Skeletal muscle tissue (tissue), 4 donors: ENCODE data around the gene SLC1A3. TPM values are rescaled to one million over a fixed set of nuclear protein-coding genes. Genes with fewer than 3 reads are reported as not detected.

Experiments
- H3K27ac ChIP-seq: one replicate; pipeline ENCODE4 v1.7.0; 2013; ENCODE audit warnings: mild to moderate bottlenecking, low read depth, low read length, inconsistent platforms
- H3K27me3 ChIP-seq, 3 donors: one replicate each; pipeline ENCODE4 v1.7.0; 2013; ENCODE audit warnings: low read length in 3 of 3; ENCODE audit not compliant: control insufficient read depth in 3 of 3, insufficient read depth in 3 of 3
- H3K36me3 ChIP-seq, 3 donors: one replicate each; pipeline ENCODE4 v1.7.0; 2013; ENCODE audit warnings: low read length in 3 of 3; ENCODE audit not compliant: control insufficient read depth in 3 of 3, insufficient read depth in 3 of 3
- H3K4me1 ChIP-seq, 3 donors: one replicate each; pipeline ENCODE4 v1.7.0; 2013; ENCODE audit warnings: low read length in 3 of 3, mild to moderate bottlenecking in 3 of 3; ENCODE audit not compliant: control insufficient read depth in 3 of 3, insufficient read depth in 3 of 3
- H3K4me3 ChIP-seq, 3 donors: one replicate each; pipeline ENCODE4 v1.7.0; 2013; ENCODE audit warnings: low read length in 3 of 3
- H3K9ac ChIP-seq, 3 donors: one replicate each; pipeline ENCODE4 v1.7.0; 2013; ENCODE audit warnings: low read length in 3 of 3, mild to moderate bottlenecking in 3 of 3, moderate library complexity in 2 of 3, low read depth in 1 of 3
- H3K9me3 ChIP-seq, 3 donors: one replicate each; pipeline ENCODE4 v1.7.0; 2013; ENCODE audit warnings: low read length in 3 of 3; ENCODE audit not compliant: control insufficient read depth in 3 of 3
- total RNA-seq: library from RNA; depleted of rRNA; stranded (reverse); fragments of >200 nt; gene quantifications from one replicate; pipeline ENCODE4 v1.2.3, GENCODE V29; 2014
- donor health status: Osteomylitis.

Gene SLC1A3
- total RNA-seq, 1 donor from 2014 or later = 27.1 TPM

DNA sequence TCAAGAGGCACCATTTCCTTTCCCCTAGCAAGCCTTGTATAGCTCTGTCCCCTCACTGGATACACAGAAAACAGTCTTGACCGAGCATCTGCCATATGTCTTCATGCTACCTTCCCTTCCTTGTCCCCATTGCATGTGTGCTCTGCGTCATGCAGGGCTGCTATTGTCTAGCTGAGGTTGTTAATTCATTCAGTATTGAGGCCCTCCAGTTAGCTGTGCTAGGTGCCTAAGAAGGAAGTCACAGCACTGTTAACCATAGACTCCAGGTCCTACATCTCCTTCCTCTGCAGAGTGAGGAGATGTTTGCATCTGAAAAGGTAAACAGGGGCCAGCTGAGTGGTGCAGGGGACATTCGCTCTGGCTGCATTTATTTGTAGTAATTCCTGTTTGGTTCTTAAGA lies 48.2 kb downstream of the SLC1A3 start:
- no peaks in the 10 kb centered on the region for H3K36me3 ChIP-seq
- no peak overlapping the region for H3K4me3 ChIP-seq
- no peaks in the 10 kb centered on the region for H3K27me3 ChIP-seq
- H3K9me3 ChIP-seq = no peaks in the 10 kb centered on the region
- H3K9ac ChIP-seq = peak overlapping the region in 1 of 3 donors; percentile 0
- H3K4me1 ChIP-seq = peaks cover 39 to 49% (median 48%) of the 10 kb centered on the region in 3 donors
- H3K27ac ChIP-seq = peak overlapping the region; percentile 56

DNA sequence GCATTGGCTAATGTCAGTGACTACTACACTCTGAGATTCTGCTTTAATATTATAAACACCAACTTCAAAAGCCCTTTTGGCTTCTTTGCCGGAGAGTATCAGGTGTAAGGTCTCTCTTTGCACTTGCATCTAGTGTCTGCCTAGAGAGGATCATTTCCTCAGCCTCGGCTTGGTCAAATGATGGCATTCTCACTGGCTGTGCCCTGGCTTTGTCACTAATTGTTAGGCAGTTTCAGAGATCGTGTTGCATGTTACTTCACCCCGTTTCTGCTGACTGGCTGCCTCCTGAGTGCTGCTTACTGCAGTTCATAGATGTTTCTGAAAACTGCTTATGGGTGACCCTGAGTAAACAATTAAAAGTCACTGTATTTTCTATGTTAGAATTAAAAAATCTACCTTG lies 48.8 kb downstream of the SLC1A3 start:
- peak overlapping the region; percentile 56 for H3K27ac ChIP-seq
- peak overlapping the region in 1 of 3 donors; percentile 17 for H3K4me3 ChIP-seq
- H3K4me1 ChIP-seq = peaks cover 39 to 49% (median 48%) of the 10 kb centered on the region in 3 donors
- H3K36me3 ChIP-seq = no peaks in the 10 kb centered on the region
- no peaks in the 10 kb centered on the region for H3K27me3 ChIP-seq
- H3K9ac ChIP-seq = peak overlapping the region in 1 of 3 donors; percentile 0
- no peaks in the 10 kb centered on the region for H3K9me3 ChIP-seq

DNA sequence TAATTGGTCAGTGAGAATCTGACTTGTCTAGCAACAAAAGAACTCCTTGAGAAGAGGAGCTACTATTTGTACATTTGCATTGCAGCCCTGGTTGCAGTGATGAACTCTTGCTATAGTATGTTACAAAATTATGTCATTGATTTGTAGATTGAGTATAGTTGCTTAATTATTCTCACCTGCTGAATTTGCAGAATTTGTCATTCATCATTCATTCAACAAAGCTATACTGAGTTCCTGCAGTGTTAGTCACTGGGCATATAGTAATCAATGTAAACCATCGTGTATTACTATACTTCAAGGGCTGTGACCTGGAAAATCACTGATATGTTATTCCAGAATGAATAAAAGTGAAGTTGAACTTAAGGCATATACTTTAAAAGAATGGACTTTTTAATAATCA lies 50.1 kb downstream of the SLC1A3 start:
- Histone ChIP-seq H3K9me3 (no peaks in the 10 kb centered on the region), H3K4me3 (no peak overlapping the region), H3K27me3 (no peaks in the 10 kb centered on the region), H3K36me3 (no peaks in the 10 kb centered on the region), H3K27ac (no peak overlapping the region), H3K4me1 (peaks cover 37 to 47% (median 44%) of the 10 kb centered on the region in 3 donors), H3K9ac (no peak overlapping the region)

DNA sequence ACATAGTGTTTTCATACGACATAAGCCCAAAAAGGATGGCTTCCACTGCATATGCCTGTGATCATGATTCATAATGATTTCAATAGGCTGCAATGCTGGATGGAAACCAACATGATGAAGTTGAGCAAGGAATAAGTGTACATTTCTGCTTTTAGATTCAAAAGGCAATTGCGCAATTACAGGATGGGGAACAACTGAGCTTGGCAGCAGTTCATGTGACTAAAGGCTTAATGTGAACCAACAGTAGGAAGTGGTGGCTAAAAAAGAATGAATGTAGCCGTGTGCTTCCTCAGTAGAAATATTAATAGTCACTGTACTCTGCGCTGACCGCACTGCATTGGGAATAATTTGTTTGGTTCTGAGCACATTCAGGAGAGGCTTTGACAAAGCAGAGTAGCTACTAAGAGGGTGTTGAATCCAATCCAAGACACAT lies 51.2 kb downstream of the SLC1A3 start:
- peak overlapping the region; percentile 72 for H3K27ac ChIP-seq
- H3K27me3 ChIP-seq = no peaks in the 10 kb centered on the region
- peak overlapping the region in 1 of 3 donors; percentile 44 for H3K4me3 ChIP-seq
- H3K4me1 ChIP-seq = peaks cover 27 to 38% (median 37%) of the 10 kb centered on the region in 3 donors
- no peaks in the 10 kb centered on the region for H3K36me3 ChIP-seq
- H3K9ac ChIP-seq = peak overlapping the region in 2 of 3 donors; percentile 10 to 47
- no peaks in the 10 kb centered on the region for H3K9me3 ChIP-seq

DNA sequence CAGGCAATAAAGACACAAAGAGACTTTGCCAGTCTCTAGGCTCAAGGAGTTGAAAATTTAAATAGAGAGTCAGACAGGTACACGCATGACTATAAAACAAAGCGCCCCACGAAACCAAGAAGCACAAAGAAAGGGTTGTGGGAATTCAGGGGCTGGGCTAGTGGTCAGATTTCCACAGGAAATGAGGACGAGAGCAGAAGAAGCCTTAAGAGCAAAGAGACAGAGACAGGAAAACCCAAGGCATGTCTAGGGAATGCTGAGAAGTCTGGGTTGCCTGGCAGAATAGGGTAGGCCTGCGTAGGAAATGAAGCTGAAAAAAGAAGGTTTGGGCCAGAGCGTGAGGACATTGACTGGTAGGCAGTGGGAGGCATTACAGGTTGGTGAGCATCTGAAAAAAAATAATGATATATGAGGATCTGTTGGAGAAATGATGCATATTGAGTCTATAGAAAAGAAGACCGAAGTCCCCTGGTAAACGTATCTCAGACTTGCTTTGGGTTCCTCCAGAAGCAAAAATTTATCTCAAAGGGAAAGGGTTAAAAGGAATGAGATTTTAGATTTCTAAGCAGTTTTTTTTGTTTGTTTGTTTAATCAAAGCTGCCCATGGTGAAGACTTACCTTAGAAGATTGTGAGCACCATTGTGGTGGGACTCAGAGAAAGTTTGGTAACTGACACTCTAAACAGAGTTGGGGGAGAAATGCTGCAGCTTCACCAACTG lies 51.8 kb downstream of the SLC1A3 start:
- Histone ChIP-seq H3K27me3 (no peaks in the 10 kb centered on the region), H3K36me3 (no peaks in the 10 kb centered on the region), H3K9ac (peak overlapping the region; percentile 10 to 47 (median 13)), H3K9me3 (no peaks in the 10 kb centered on the region), H3K4me1 (peaks cover 23 to 33% (median 31%) of the 10 kb centered on the region in 3 donors), H3K4me3 (peak overlapping the region in 1 of 3 donors; percentile 44), H3K27ac (peak overlapping the region; percentile 72)

DNA sequence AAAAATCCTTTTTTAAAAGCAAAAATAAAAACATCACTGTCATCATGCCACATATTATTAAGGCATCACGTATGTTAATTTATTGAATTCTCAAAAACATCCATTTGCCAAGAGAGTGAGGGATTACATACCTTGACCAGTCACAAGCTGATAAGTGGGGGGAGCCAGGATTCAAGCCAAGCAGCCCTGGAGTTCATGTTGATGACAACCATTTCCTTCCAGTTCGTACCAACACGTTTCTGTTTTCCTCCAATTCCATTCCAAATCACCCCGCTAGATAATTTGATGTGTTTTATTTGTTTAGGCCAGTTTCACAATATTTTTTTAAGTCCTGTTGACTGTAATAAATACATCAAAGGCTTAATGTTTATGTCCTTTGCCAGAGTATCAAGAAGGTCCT lies 53.0 kb downstream of the SLC1A3 start:
- H3K27me3 ChIP-seq = no peaks in the 10 kb centered on the region
- H3K36me3 ChIP-seq = no peaks in the 10 kb centered on the region
- H3K27ac ChIP-seq = no peak overlapping the region
- H3K4me1 ChIP-seq = peaks cover 22 to 31% (median 25%) of the 10 kb centered on the region in 3 donors
- H3K4me3 ChIP-seq = no peak overlapping the region
- H3K9me3 ChIP-seq = no peaks in the 10 kb centered on the region
- no peak overlapping the region for H3K9ac ChIP-seq

DNA sequence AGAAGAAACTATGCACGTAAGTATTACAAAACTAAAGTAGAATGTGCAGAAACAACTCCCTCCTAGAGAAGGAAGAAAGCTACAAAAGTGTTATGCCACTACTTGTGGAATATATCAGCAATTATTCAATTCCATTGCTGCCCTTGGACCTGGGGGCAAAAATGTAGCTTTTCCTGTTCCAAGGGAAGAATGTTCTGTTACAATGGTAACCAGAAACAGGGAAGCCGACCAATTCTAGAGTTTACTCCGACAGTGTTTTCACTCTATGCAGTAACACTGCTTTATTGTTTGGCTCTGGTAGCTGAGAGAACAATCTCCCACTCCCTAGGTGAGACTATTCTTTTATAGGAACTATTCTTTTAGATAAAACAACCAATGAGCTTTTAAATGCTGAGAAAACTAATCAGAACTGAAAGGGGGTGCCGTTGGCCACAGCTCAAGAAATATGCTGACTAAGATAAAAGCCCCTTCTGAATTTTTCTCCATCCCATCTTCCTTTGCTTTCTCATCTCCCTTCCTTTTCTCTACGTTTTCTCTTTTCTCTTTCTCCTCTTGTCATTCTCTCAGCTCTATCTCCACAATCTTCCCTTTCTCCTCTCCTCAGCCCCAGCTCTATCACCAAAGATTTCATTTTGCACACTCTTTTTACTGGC lies 54.1 kb downstream of the SLC1A3 start:
- H3K9ac ChIP-seq = no peak overlapping the region
- peaks cover 15 to 20% (median 15%) of the 10 kb centered on the region in 3 donors for H3K4me1 ChIP-seq
- no peak overlapping the region for H3K4me3 ChIP-seq
- no peaks in the 10 kb centered on the region for H3K9me3 ChIP-seq
- no peak overlapping the region for H3K27ac ChIP-seq
- no peaks in the 10 kb centered on the region for H3K36me3 ChIP-seq
- no peaks in the 10 kb centered on the region for H3K27me3 ChIP-seq

DNA sequence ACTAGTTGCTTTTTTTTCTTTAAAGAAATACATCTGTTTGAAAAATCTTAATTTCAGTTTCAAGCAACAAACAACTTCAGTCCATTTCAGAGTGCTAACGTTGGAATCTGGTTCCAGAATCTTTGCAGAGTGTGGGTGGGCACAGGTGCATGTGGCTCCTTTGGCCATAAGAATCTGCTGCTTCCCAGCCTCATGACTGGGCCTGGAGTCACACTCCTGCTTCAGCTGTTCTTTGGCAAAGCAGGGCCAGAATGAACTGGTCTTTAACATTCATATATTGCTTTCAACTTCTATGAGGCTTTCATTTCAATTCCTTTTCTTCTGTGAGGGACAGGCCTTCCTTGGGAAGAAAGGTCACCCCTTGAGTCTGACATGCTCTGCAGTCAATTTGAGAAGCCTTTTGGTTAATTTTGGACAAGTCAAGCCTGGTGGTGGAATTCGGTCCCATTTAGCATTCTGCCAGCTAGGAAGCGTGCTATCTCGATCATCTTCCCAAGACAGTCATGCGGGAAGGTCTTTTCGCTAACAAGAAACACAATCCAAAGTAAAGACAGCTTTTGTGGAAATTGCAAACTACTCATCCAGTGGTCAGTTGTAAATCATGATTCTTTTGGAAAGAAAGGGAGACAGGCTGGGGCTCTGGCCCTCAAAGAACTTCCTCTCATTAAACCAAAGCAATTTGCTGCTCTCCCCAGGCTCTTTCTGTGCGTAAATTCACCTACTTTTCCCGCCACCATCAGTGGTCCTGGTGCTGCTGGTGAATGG lies 55.2 kb downstream of the SLC1A3 start:
- no peaks in the 10 kb centered on the region for H3K9me3 ChIP-seq
- H3K36me3 ChIP-seq = no peaks in the 10 kb centered on the region
- no peaks in the 10 kb centered on the region for H3K27me3 ChIP-seq
- no peak overlapping the region for H3K27ac ChIP-seq
- H3K4me1 ChIP-seq = peaks cover 11 to 17% (median 12%) of the 10 kb centered on the region in 3 donors
- H3K9ac ChIP-seq = no peak overlapping the region
- no peak overlapping the region for H3K4me3 ChIP-seq

DNA sequence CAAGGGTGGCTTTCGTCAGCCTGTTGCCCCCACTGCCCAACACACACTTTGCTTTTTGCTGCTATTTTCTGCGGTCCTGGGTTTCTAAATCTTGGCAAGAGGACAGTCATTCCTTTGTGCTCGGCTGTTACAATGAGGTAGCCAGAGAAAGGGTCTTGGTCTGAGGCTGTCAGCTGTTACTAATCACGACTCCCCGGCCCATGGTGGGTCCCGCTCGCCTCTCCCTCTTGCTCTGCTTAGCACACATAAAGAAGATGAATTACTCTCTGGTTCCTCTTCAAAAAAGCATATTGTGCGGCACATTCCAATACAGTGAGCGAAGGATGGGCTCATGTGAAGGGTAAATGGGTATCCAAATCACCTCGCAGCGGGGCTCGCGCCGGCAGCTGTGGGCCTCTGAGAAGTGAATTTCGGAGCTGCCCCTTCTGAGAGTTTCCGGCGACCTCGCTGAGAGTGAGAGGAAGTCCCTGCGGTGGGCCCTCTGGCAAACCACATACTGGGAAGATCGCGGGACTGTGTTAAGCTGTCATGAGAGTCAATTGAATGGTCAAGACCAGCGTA lies 56.0 kb downstream of the SLC1A3 start:
- no peak overlapping the region for H3K27ac ChIP-seq
- no peaks in the 10 kb centered on the region for H3K27me3 ChIP-seq
- H3K4me1 ChIP-seq = peaks cover 9 to 15% (median 11%) of the 10 kb centered on the region in 3 donors
- no peak overlapping the region for H3K4me3 ChIP-seq
- H3K9ac ChIP-seq = no peak overlapping the region
- H3K36me3 ChIP-seq = no peaks in the 10 kb centered on the region
- H3K9me3 ChIP-seq = no peaks in the 10 kb centered on the region
